ENCODE measurements around the gene PANX2.
"Not testable (repeated sequence)": the region's sequence is repeated elsewhere in the genome, so short reads cannot be mapped to it uniquely, and the experiment has no call there.

The PANX2 gene

GRCh38 chr22:50170453-50171318 lies at the start of gene PANX2:
PANX2 (plus strand) TSS chr22:50170731; CDS start chr22:50170731, 0 bp downstream.
- no peak for DNase-seq (ENCODE audit: low spot score)

- no peak for DNase-seq (ENCODE audit: low spot score)
Measured at GRCh38 chr22:50121202-50121740, 49.3 kb upstream of the PANX2 start.

GRCh38 chr22:50123119-50123518 lies 47.4 kb upstream of the PANX2 start:
- no peak for DNase-seq (ENCODE audit: low spot score)

GRCh38 chr22:50125029-50125428 lies 45.5 kb upstream of the PANX2 start:
- DNase-seq (ENCODE audit: low spot score), result no peak

GRCh38 chr22:50129121-50129736 lies 41.3 kb upstream of the PANX2 start:
- no peak for DNase-seq (ENCODE audit: low spot score)

- DNase-seq (ENCODE audit: low spot score), result no peak
Measured at GRCh38 chr22:50131894-50132293, 38.6 kb upstream of the PANX2 start.

- DNase-seq (ENCODE audit: low spot score), result no peak
Measured at GRCh38 chr22:50134481-50134880, 36.0 kb upstream of the PANX2 start.

- DNase-seq (ENCODE audit: low spot score), result no peak
Measured at GRCh38 chr22:50136581-50137015, 33.9 kb upstream of the PANX2 start.

- not testable (repeated sequence) for DNase-seq (ENCODE audit: low spot score)
Measured at GRCh38 chr22:50137277-50137676, 33.3 kb upstream of the PANX2 start.

GRCh38 chr22:50138041-50138440 lies 32.5 kb upstream of the PANX2 start:
- DNase-seq (ENCODE audit: low spot score), result no peak

GRCh38 chr22:50138988-50139387 lies 31.5 kb upstream of the PANX2 start:
- no peak for DNase-seq (ENCODE audit: low spot score)

- no peak for DNase-seq (ENCODE audit: low spot score)
Measured at GRCh38 chr22:50139843-50140415, 30.6 kb upstream of the PANX2 start.

GRCh38 chr22:50140615-50141014 lies 29.9 kb upstream of the PANX2 start:
- no peak for DNase-seq (ENCODE audit: low spot score)

GRCh38 chr22:50141462-50141861 lies 29.1 kb upstream of the PANX2 start:
- no peak for DNase-seq (ENCODE audit: low spot score)

- DNase-seq (ENCODE audit: low spot score), result no peak
Measured at GRCh38 chr22:50141891-50142363, 28.6 kb upstream of the PANX2 start.

- DNase-seq (ENCODE audit: low spot score), result no peak
Measured at GRCh38 chr22:50143096-50143495, 27.4 kb upstream of the PANX2 start.

- DNase-seq (ENCODE audit: low spot score), result no peak
Measured at GRCh38 chr22:50144005-50144614, 26.4 kb upstream of the PANX2 start.

- DNase-seq (ENCODE audit: low spot score), result no peak
Measured at GRCh38 chr22:50145721-50146438, 24.7 kb upstream of the PANX2 start.

- DNase-seq (ENCODE audit: low spot score), result no peak
Measured at GRCh38 chr22:50146439-50147238, 23.9 kb upstream of the PANX2 start.

Measured in CD4-positive, alpha-beta T cell treated with Interleukin-6 at 100 ng/mL for 8 hours (primary cell).